CD8-positive, alpha-beta memory T cell (primary cell): ENCODE measurements around the gene HNMT. TPM values are rescaled to one million over a fixed set of nuclear protein-coding genes. Genes with fewer than 3 reads are reported as not detected.

ENCODE experiments used
- CTCF ChIA-PET: fragments of 350-600 bp; sonication (Branson Sonifier 250); formaldehyde crosslinking; loops from one replicate; lab custom pipeline; 2021; ENCODE audit warnings: antibody characterized with exemption; lab: Charles Lee
- POLR2A ChIA-PET: fragments of 350-600 bp; sonication (Branson Sonifier 250); formaldehyde crosslinking; loops from one replicate; lab custom pipeline; 2021; ENCODE audit warnings: antibody characterized with exemption; lab: Charles Lee
- DNase-seq, 5 donors: peaks; one replicate each; pipeline versions ENCODE4 v3.0.0 to v3.0.0-alpha.2; 2020 to 2022; ENCODE audit warnings: mixed read lengths in 1 of 5
- H3K27ac ChIP-seq: one replicate; pipeline ENCODE4 v1.7.0; 2013; ENCODE audit warnings: low read depth, mild to moderate bottlenecking, low read length, moderate library complexity
- H3K27me3 ChIP-seq: 2 replicates; pipeline ENCODE4 v1.7.0; 2013; ENCODE audit warnings: low read length, mild to moderate bottlenecking; ENCODE audit not compliant: insufficient read depth, poor library complexity, severe bottlenecking
- H3K36me3 ChIP-seq: 2 replicates; pipeline ENCODE4 v1.7.0; 2013; ENCODE audit warnings: mild to moderate bottlenecking, low read length, moderate library complexity; ENCODE audit not compliant: insufficient read depth
- H3K4me1 ChIP-seq: 2 replicates; pipeline ENCODE4 v1.7.0; 2013; ENCODE audit warnings: mild to moderate bottlenecking, low read length, moderate library complexity; ENCODE audit not compliant: insufficient read depth
- H3K4me3 ChIP-seq: 2 replicates; pipeline ENCODE4 v1.7.0; 2013; ENCODE audit warnings: mild to moderate bottlenecking, low read length
- H3K9me3 ChIP-seq: 2 replicates; pipeline ENCODE4 v1.7.0; 2013; ENCODE audit warnings: mild to moderate bottlenecking, low read length
- H3K27ac Mint-ChIP-seq, 8 donors: one replicate each; pipeline ENCODE4 v1.8.0; 2020 to 2021; ENCODE audit warnings: mixed read lengths in 8 of 8, mild to moderate bottlenecking in 6 of 8, inconsistent platforms in 3 of 8, moderate library complexity in 3 of 8
- H3K27me3 Mint-ChIP-seq, 2 donors: one replicate each; pipeline ENCODE4 v1.8.0; 2020 to 2021; ENCODE audit warnings: mixed read lengths in 2 of 2, mild to moderate bottlenecking in 1 of 2, moderate library complexity in 1 of 2
- H3K36me3 Mint-ChIP-seq, 3 donors: one replicate each; pipeline ENCODE4 v1.8.0; 2020 to 2021; ENCODE audit warnings: mixed read lengths in 3 of 3, inconsistent platforms in 1 of 3, mild to moderate bottlenecking in 1 of 3
- H3K4me1 Mint-ChIP-seq, 3 donors: one replicate each; pipeline ENCODE4 v1.8.0; 2020 to 2021; ENCODE audit warnings: mixed read lengths in 3 of 3, inconsistent platforms in 1 of 3, mild to moderate bottlenecking in 1 of 3
- H3K4me3 Mint-ChIP-seq, 7 donors: one replicate each; pipeline ENCODE4 v1.8.0; 2020 to 2021; ENCODE audit warnings: mixed read lengths in 7 of 7, mild to moderate bottlenecking in 6 of 7, moderate library complexity in 4 of 7, inconsistent platforms in 2 of 7
- H3K9me3 Mint-ChIP-seq, 5 donors: one replicate each; pipeline ENCODE4 v1.8.0; 2020 to 2022; ENCODE audit warnings: mixed read lengths in 5 of 5, mild to moderate bottlenecking in 3 of 5, moderate library complexity in 2 of 5, inconsistent platforms in 1 of 5
- polyA plus RNA-seq: library from polyadenylated mRNA; unstranded; fragments of 300-500 nt; fragmentation: Illumina TruSeq; gene quantifications from one replicate; pipeline ENCODE4 v1.2.3, GENCODE V29; 2021
- total RNA-seq, 2 experiments: library from RNA; stranded (reverse); gene quantifications; one replicate each; pipeline ENCODE4 v1.2.3, GENCODE V29; 2021

Gene HNMT
- total and polyA plus RNA-seq, 3 experiments from 2014 or later = 0.61 to 0.78 TPM; not detected in 1

GRCh38 chr2:137997733-137998132 is 33.5 kb downstream of the HNMT start:
- H3K9me3 Mint-ChIP-seq = peaks cover 0 to 10% (median 5%) of the 10 kb centered on the region in 5 donors
- H3K9me3 ChIP-seq = no peaks in the 10 kb centered on the region
- H3K4me1 ChIP-seq = no peaks in the 10 kb centered on the region
- no peaks in the 10 kb centered on the region for H3K36me3 Mint-ChIP-seq
- H3K4me3 Mint-ChIP-seq = no peak overlapping the region
- no peak for DNase-seq
- CTCF ChIA-PET = no interaction called here
- no peak overlapping the region for H3K4me3 ChIP-seq
- H3K27me3 Mint-ChIP-seq = no peaks in the 10 kb centered on the region
- H3K36me3 ChIP-seq = no peaks in the 10 kb centered on the region
- no peaks in the 10 kb centered on the region for H3K4me1 Mint-ChIP-seq
- POLR2A ChIA-PET = no interaction called here
- H3K27ac ChIP-seq = no peak overlapping the region
- H3K27ac Mint-ChIP-seq = no peak overlapping the region
- no peaks in the 10 kb centered on the region for H3K27me3 ChIP-seq

GRCh38 chr2:137998503-137998902 is 34.2 kb downstream of the HNMT start:
- H3K9me3 Mint-ChIP-seq = peaks cover 0 to 6% (median 2%) of the 10 kb centered on the region in 5 donors
- H3K27ac ChIP-seq = no peak overlapping the region
- H3K4me1 Mint-ChIP-seq = no peaks in the 10 kb centered on the region
- CTCF ChIA-PET = no interaction called here
- POLR2A ChIA-PET = no interaction called here
- H3K27me3 ChIP-seq = no peaks in the 10 kb centered on the region
- H3K36me3 Mint-ChIP-seq = no peaks in the 10 kb centered on the region
- H3K27me3 Mint-ChIP-seq = no peaks in the 10 kb centered on the region
- no peaks in the 10 kb centered on the region for H3K4me1 ChIP-seq
- no peak overlapping the region for H3K4me3 ChIP-seq
- H3K9me3 ChIP-seq = no peaks in the 10 kb centered on the region
- no peaks in the 10 kb centered on the region for H3K36me3 ChIP-seq
- DNase-seq = no peak
- no peak overlapping the region for H3K27ac Mint-ChIP-seq
- H3K4me3 Mint-ChIP-seq = no peak overlapping the region

- CTCF ChIA-PET = no interaction called here
- no peak overlapping the region for H3K4me3 Mint-ChIP-seq
- Histone ChIP-seq H3K4me1 (no peaks in the 10 kb centered on the region), H3K9me3 (no peaks in the 10 kb centered on the region), H3K4me3 (no peak overlapping the region), H3K27ac (no peak overlapping the region), H3K36me3 (no peaks in the 10 kb centered on the region), H3K27me3 (no peaks in the 10 kb centered on the region)
- no peaks in the 10 kb centered on the region for H3K27me3 Mint-ChIP-seq
- POLR2A ChIA-PET = no interaction called here
- no peak for DNase-seq
- H3K4me1 Mint-ChIP-seq = no peaks in the 10 kb centered on the region
- H3K36me3 Mint-ChIP-seq = no peaks in the 10 kb centered on the region
- H3K27ac Mint-ChIP-seq = no peak overlapping the region
- peaks cover 0 to 4% (median 2%) of the 10 kb centered on the region in 5 donors for H3K9me3 Mint-ChIP-seq
Observed at GRCh38 chr2:137999273-137999672, 35.0 kb downstream of the HNMT start.

- Histone ChIP-seq H3K9me3 (no peaks in the 10 kb centered on the region), H3K27ac (no peak overlapping the region), H3K4me3 (no peak overlapping the region), H3K36me3 (no peaks in the 10 kb centered on the region), H3K4me1 (no peaks in the 10 kb centered on the region), H3K27me3 (no peaks in the 10 kb centered on the region)
- ChIA-PET CTCF (no interaction called here), POLR2A (no interaction called here)
- no peaks in the 10 kb centered on the region for H3K27me3 Mint-ChIP-seq
- H3K36me3 Mint-ChIP-seq = no peaks in the 10 kb centered on the region
- H3K9me3 Mint-ChIP-seq = peaks cover 0 to 2% (median under 1%) of the 10 kb centered on the region in 5 donors
- H3K4me3 Mint-ChIP-seq = no peak overlapping the region
- no peak for DNase-seq
- H3K4me1 Mint-ChIP-seq = no peaks in the 10 kb centered on the region
- H3K27ac Mint-ChIP-seq = no peak overlapping the region
Observed at GRCh38 chr2:138000009-138000408, 35.7 kb downstream of the HNMT start.

- Mint-ChIP-seq H3K27ac (no peak overlapping the region), H3K27me3 (no peaks in the 10 kb centered on the region), H3K4me1 (no peaks in the 10 kb centered on the region), H3K4me3 (no peak overlapping the region), H3K9me3 (peaks cover 0 to 2% (median 0%) of the 10 kb centered on the region in 5 donors), H3K36me3 (no peaks in the 10 kb centered on the region)
- Histone ChIP-seq H3K4me1 (no peaks in the 10 kb centered on the region), H3K27me3 (no peaks in the 10 kb centered on the region), H3K4me3 (no peak overlapping the region), H3K9me3 (no peaks in the 10 kb centered on the region), H3K36me3 (no peaks in the 10 kb centered on the region), H3K27ac (no peak overlapping the region)
- POLR2A ChIA-PET = no interaction called here
- no peak for DNase-seq
- CTCF ChIA-PET = no interaction called here
Observed at GRCh38 chr2:138000796-138001195, 36.5 kb downstream of the HNMT start.

GRCh38 chr2:138003411-138003810 is 39.1 kb downstream of the HNMT start:
- Mint-ChIP-seq H3K36me3 (no peaks in the 10 kb centered on the region), H3K9me3 (peaks cover 0 to 3% (median 1%) of the 10 kb centered on the region in 5 donors), H3K27ac (no peak overlapping the region), H3K27me3 (no peaks in the 10 kb centered on the region), H3K4me3 (no peak overlapping the region), H3K4me1 (no peaks in the 10 kb centered on the region)
- ChIA-PET POLR2A (no interaction called here), CTCF (no interaction called here)
- no peaks in the 10 kb centered on the region for H3K4me1 ChIP-seq
- no peaks in the 10 kb centered on the region for H3K36me3 ChIP-seq
- H3K27ac ChIP-seq = no peak overlapping the region
- H3K4me3 ChIP-seq = no peak overlapping the region
- no peaks in the 10 kb centered on the region for H3K9me3 ChIP-seq
- H3K27me3 ChIP-seq = no peaks in the 10 kb centered on the region
- DNase-seq = no peak

GRCh38 chr2:138007431-138007830 is 43.2 kb downstream of the HNMT start:
- no peaks in the 10 kb centered on the region for H3K4me1 Mint-ChIP-seq
- Histone ChIP-seq H3K27me3 (no peaks in the 10 kb centered on the region), H3K36me3 (no peaks in the 10 kb centered on the region), H3K27ac (no peak overlapping the region), H3K9me3 (no peaks in the 10 kb centered on the region), H3K4me3 (no peak overlapping the region), H3K4me1 (no peaks in the 10 kb centered on the region)
- ChIA-PET CTCF (no interaction called here), POLR2A (no interaction called here)
- no peaks in the 10 kb centered on the region for H3K36me3 Mint-ChIP-seq
- no peak for DNase-seq
- H3K4me3 Mint-ChIP-seq = no peak overlapping the region
- no peaks in the 10 kb centered on the region for H3K27me3 Mint-ChIP-seq
- H3K27ac Mint-ChIP-seq = no peak overlapping the region
- H3K9me3 Mint-ChIP-seq = peaks cover 0 to 3% (median 2%) of the 10 kb centered on the region in 5 donors

GRCh38 chr2:138009622-138010021 is 45.3 kb downstream of the HNMT start:
- H3K27ac ChIP-seq = no peak overlapping the region
- H3K4me3 ChIP-seq = no peak overlapping the region
- H3K27me3 Mint-ChIP-seq = no peaks in the 10 kb centered on the region
- no peaks in the 10 kb centered on the region for H3K36me3 Mint-ChIP-seq
- no peak for DNase-seq
- no peak overlapping the region for H3K4me3 Mint-ChIP-seq
- no peaks in the 10 kb centered on the region for H3K27me3 ChIP-seq
- no peaks in the 10 kb centered on the region for H3K36me3 ChIP-seq
- no peaks in the 10 kb centered on the region for H3K4me1 ChIP-seq
- POLR2A ChIA-PET = no interaction called here
- H3K4me1 Mint-ChIP-seq = no peaks in the 10 kb centered on the region
- CTCF ChIA-PET = no interaction called here
- H3K9me3 ChIP-seq = no peaks in the 10 kb centered on the region
- H3K9me3 Mint-ChIP-seq = peaks cover 0 to 3% (median 1%) of the 10 kb centered on the region in 5 donors
- no peak overlapping the region for H3K27ac Mint-ChIP-seq

- H3K4me3 Mint-ChIP-seq = no peak overlapping the region
- no peaks in the 10 kb centered on the region for H3K36me3 ChIP-seq
- no peak overlapping the region for H3K27ac Mint-ChIP-seq
Observed at GRCh38 chr2:138010890-138011289, 46.6 kb downstream of the HNMT start.

More at GRCh38 chr2:138010890-138011289, 46.6 kb downstream of the HNMT start:
- Mint-ChIP-seq H3K4me1 (no peaks in the 10 kb centered on the region), H3K36me3 (no peaks in the 10 kb centered on the region), H3K27me3 (no peaks in the 10 kb centered on the region), H3K9me3 (peaks cover 0 to 3% (median 1%) of the 10 kb centered on the region in 5 donors)
- Histone ChIP-seq H3K4me1 (no peaks in the 10 kb centered on the region), H3K4me3 (no peak overlapping the region), H3K9me3 (no peaks in the 10 kb centered on the region), H3K27me3 (no peaks in the 10 kb centered on the region), H3K27ac (no peak overlapping the region)
- no peak for DNase-seq
- ChIA-PET CTCF (no interaction called here), POLR2A (no interaction called here)
